Cardiac muscle cell (in vitro differentiated cells and primary cell): ENCODE results near the gene NET1. TPM values are rescaled to one million over a fixed set of nuclear protein-coding genes. Genes with fewer than 3 reads are reported as not detected.

Source experiments
- DNase-seq, 2 donors: peaks; one replicate each; pipeline versions ENCODE4 v3.0.0 to v3.0.0-alpha.2; 2010 to 2017; ENCODE audit warnings: low read depth in 1 of 2, low spot score in 1 of 2
- H3K27ac ChIP-seq: fragments of 200-600 bp; sonication (generic); 2 replicates; pipeline ENCODE4 v1.5.1; 2016
- H3K27me3 ChIP-seq: fragments of 200-600 bp; sonication (generic); 2 replicates; pipeline ENCODE4 v1.6.0; 2016; ENCODE audit warnings: control low read depth
- H3K36me3 ChIP-seq: fragments of 200-600 bp; sonication (generic); 2 replicates; pipeline ENCODE4 v1.5.1; 2016; ENCODE audit warnings: control low read depth
- H3K4me1 ChIP-seq: fragments of 200-600 bp; sonication (generic); 2 replicates; pipeline ENCODE4 v1.8.1; 2017; ENCODE audit warnings: low read depth, mild to moderate bottlenecking, mixed run types
- H3K4me3 ChIP-seq: fragments of 200-600 bp; sonication (generic); 2 replicates; pipeline ENCODE4 v1.5.1; 2016; ENCODE audit warnings: mild to moderate bottlenecking
- H3K9me3 ChIP-seq: fragments of 200-600 bp; sonication (generic); 2 replicates; pipeline ENCODE4 v1.5.1; 2017; ENCODE audit warnings: low read depth, mild to moderate bottlenecking, control low read depth
- polyA plus RNA-seq: library from polyadenylated mRNA; unstranded; fragments of >200 nt; fragmentation: Nextera tagmentation; extraction: Ambion mirVana; gene quantifications from 2 replicates; pipeline ENCODE4 v1.2.1, GENCODE V29; 2016
- total RNA-seq: library from RNA; depleted of rRNA; stranded (reverse); fragments of >200 nt; gene quantifications from 2 replicates; pipeline ENCODE4 v1.2.3, GENCODE V29; 2016
- TF ChIP-seq, protein P1 (sequence below): IDR thresholded peaks from 2 replicates; pipeline ENCODE4 v1.5.1; 2012; ENCODE audit warnings: low read depth, mild to moderate bottlenecking, low read length

NET1 gene
- total and polyA plus RNA-seq, 2 experiments from 2014 or later: 20.0 to 29.5 TPM

DNA sequence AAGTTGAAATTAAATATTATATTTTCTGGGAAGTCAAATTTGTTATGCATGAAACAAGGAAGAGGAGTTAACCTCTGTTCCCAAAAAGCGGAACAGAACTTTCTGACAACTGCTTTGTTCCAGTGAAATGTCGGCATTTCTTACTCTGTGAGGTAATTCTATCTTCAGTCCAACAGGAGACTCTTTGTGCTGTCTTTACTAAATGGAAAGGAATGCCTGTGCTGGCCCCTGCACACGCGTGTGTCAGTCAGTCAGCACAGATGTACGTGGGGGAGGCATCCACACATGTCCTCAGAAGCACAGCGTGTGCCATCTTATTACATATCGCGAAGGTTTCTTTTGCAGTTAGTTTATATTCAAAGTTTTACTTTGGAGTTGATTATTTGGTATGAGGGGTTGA, 37.5 kb downstream of the NET1 start:
- Histone ChIP-seq H3K4me3 (no peak overlapping the region), H3K27me3 (no peaks in the 10 kb centered on the region), H3K4me1 (peaks cover 25% of the 10 kb centered on the region), H3K9me3 (no peaks in the 10 kb centered on the region), H3K27ac (no peak overlapping the region), H3K36me3 (peaks cover 28% of the 10 kb centered on the region)
- peak in 1 of 2 donors; percentile 90 for DNase-seq
- TF ChIP-seq, protein P1, sequence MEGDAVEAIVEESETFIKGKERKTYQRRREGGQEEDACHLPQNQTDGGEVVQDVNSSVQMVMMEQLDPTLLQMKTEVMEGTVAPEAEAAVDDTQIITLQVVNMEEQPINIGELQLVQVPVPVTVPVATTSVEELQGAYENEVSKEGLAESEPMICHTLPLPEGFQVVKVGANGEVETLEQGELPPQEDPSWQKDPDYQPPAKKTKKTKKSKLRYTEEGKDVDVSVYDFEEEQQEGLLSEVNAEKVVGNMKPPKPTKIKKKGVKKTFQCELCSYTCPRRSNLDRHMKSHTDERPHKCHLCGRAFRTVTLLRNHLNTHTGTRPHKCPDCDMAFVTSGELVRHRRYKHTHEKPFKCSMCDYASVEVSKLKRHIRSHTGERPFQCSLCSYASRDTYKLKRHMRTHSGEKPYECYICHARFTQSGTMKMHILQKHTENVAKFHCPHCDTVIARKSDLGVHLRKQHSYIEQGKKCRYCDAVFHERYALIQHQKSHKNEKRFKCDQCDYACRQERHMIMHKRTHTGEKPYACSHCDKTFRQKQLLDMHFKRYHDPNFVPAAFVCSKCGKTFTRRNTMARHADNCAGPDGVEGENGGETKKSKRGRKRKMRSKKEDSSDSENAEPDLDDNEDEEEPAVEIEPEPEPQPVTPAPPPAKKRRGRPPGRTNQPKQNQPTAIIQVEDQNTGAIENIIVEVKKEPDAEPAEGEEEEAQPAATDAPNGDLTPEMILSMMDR: peak; percentile 32

DNA sequence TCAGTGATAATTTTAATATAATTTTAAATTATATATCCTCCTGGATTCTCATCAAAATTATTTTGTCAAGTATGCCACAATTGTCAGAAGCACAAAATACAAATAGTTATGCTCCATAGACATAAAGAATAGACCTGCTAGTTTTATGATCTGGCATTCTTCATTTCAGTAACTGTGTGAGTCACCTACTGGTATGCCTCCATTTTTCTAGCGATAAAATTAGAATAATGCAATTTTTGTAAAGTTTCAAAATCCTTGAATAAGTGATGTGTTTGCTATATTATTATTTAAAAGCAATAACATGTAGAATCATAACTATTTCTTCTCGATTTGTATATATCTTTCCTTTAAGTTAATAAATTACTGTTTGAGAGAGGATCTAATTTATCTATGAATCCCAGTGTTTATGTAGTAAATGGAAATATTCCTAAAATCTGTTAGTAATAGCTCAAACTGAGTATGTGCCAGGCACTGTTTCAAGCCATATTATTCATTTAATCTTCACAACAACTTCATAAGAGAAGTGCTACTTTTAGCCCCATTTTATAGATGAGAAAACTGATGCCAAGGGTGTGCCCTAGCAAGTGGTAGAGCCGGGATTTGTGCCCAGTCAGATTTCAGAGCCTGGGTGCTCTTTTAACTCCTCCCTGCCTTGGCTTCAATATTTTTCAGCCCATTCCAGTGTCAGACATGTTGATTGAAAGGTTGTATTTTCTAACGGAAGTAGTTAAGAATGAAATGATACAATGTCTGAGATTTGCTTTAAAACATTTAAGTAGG, 38.4 kb downstream of the NET1 start:
- no peaks in the 10 kb centered on the region for H3K27me3 ChIP-seq
- H3K9me3 ChIP-seq: no peaks in the 10 kb centered on the region
- no peak overlapping the region for H3K4me3 ChIP-seq
- TF ChIP-seq, protein P1: no peak
- H3K36me3 ChIP-seq: peaks cover 37% of the 10 kb centered on the region
- H3K4me1 ChIP-seq: peaks cover 16% of the 10 kb centered on the region
- DNase-seq: no peak
- H3K27ac ChIP-seq: no peak overlapping the region

DNA sequence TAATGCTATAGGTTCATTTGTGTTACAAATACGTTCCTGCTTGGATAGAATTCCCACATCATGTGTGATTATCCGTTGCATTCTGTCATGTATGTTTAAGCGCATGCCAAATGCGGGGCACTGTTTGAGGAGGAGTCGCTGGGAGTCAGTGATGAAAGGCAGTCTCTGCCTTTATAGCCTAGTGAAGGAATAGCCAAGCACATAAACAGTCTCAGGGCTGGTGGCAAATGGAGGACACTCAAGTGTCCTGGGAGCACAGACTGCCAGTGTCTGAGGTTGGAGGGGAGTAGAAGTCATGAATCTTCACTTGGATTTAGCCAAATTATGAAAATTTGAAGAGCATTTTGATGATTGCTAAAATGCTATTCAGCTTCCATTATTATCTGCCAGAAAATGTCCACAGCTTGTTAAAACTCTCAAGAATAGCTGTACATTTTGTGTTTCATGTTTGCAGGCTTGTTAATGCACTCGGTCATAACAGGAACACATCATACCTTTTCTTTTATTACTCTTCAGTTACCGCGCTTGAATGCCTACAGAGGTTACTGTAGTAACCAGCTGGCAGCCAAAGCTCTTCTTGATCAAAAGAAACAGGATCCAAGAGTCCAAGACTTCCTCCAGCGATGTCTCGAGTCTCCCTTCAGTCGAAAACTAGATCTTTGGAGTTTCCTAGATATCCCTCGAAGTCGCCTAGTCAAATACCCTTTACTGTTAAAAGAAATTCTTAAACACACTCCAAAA, 41.6 kb downstream of the NET1 start:
- Histone ChIP-seq H3K4me3 (no peak overlapping the region), H3K4me1 (peaks cover 11% of the 10 kb centered on the region), H3K27ac (no peak overlapping the region), H3K36me3 (peaks cover 49% of the 10 kb centered on the region), H3K27me3 (no peaks in the 10 kb centered on the region), H3K9me3 (no peaks in the 10 kb centered on the region)
- no peak for DNase-seq
- TF ChIP-seq, protein P1: no peak

DNA sequence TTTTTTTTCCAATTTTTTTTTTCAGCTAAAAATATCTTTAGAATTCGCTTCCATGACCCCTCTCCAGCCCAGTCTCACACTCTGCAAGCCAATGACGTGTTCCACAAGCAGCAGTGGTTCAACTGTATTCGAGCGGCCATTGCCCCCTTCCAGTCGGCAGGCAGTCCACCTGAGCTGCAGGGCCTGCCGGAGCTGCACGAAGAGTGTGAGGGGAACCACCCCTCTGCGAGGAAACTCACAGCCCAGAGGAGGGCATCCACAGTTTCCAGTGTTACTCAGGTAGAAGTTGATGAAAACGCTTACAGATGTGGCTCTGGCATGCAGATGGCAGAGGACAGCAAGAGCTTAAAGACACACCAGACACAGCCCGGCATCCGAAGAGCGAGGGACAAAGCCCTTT, 44.2 kb downstream of the NET1 start:
- Histone ChIP-seq H3K9me3 (no peaks in the 10 kb centered on the region), H3K4me3 (no peak overlapping the region), H3K27ac (no peak overlapping the region), H3K27me3 (no peaks in the 10 kb centered on the region), H3K4me1 (peaks cover 1% of the 10 kb centered on the region), H3K36me3 (peaks cover 49% of the 10 kb centered on the region)
- TF ChIP-seq, protein P1: no peak
- no peak for DNase-seq

DNA sequence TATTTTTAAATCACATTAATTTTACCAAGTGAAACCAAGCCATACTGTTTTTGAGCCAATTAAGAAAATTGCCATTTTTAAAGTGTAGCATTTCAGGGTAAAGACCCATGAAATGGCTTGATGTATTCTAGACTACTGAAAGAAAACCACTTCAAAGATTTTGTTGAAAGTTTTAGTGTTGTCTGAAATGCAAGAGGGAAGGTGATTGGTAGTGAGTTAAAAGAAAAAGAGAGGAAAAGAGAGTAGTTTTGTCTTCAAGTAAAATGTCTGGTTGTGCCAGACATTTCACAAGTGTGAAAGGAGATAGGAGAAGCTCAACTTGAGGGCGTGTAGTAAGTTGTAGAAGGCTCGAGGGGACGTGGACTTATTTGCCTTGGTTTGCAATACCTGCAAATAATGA, 45.4 kb downstream of the NET1 start:
- Histone ChIP-seq H3K36me3 (peaks cover 41% of the 10 kb centered on the region), H3K27me3 (no peaks in the 10 kb centered on the region), H3K9me3 (no peaks in the 10 kb centered on the region), H3K27ac (no peak overlapping the region), H3K4me1 (peaks cover 8% of the 10 kb centered on the region), H3K4me3 (no peak overlapping the region)
- TF ChIP-seq, protein P1: no peak
- DNase-seq: no peak
